Measurements from ENCODE around the gene PKNOX1.
A peak's percentile ranks its signal among the peaks of the same experiment; 100 is the strongest.

The PKNOX1 gene

GRCh38 chr21:42969193-42969600, 5.2 kb upstream of the PKNOX1 start:
- DNase-seq (ENCODE audit: low read depth, low spot score): no peak
- no peak for TF ChIP-seq SUZ12 (IDR thresholded peaks at IDR 0.05; ENCODE audit: extremely low read depth, insufficient read depth, insufficient read length)
- TF ChIP-seq ZNF274 (IDR thresholded peaks at IDR 0.05; ENCODE audit: low read depth, low read length): no peak
- TF ChIP-seq YY1 (IDR thresholded peaks at IDR 0.05; ENCODE audit: insufficient read depth, insufficient read length): peak; percentile 25
- no peak overlapping the region for H3K4me3 ChIP-seq (ENCODE audit: insufficient read length, low read depth)

DNA sequence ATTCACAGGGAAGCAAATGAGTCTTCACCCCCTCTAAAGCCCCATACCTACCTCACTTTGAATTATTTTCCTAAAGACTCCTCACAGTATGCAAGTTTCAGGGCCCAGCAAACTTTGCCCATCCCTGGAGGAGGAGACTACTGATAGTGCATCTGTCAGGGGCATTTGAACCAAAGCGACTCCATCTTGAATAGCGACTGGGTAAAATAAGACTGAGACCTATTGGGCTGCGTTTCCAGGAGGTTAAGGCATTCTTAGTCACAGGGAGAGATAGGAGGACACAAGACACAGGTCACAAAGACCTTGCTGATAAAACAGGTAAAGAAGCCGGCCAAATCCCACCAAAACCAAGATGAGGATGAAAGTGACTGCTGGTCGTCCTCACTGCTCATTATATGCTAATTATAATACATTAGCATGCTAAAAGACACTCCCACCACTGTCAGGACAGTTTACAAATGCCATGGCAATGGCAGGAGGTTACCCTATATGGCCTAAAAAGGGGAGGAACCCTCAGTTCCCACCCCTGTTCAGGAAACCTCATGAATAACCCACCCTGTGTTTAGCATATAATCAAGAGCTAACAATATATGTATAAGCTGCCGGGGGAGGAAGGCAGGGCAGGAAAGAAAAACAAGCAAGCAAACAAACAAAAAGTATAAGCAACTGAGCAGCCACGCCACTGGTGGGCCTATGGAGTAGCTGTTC, 3.3 kb upstream of the PKNOX1 start:
- Histone ChIP-seq H3K4me1 (ENCODE audit: insufficient read depth, insufficient read length) (peaks cover 22% of the 10 kb centered on the region), H3K9ac (ENCODE audit: insufficient read length, low read depth) (peak overlapping the region; percentile 61), H3K36me3 (ENCODE audit: insufficient read depth, insufficient read length, low read length) (no peaks in the 10 kb centered on the region), H3K9me3 (ENCODE audit: insufficient read depth, low read length) (0 out of 2 replicates have a peak, but pooled peaks cover under 1% of the 10 kb centered on the region), H3K27me3 (ENCODE audit: insufficient read depth, insufficient read length) (no peaks in the 10 kb centered on the region), H3K4me3 (ENCODE audit: insufficient read length, low read depth) (no peak overlapping the region)
- TF ChIP-seq YY1 (IDR thresholded peaks at IDR 0.05; ENCODE audit: insufficient read depth, insufficient read length) (no peak), SUZ12 (IDR thresholded peaks at IDR 0.05; ENCODE audit: extremely low read depth, insufficient read depth, insufficient read length) (no peak), ZNF274 (IDR thresholded peaks at IDR 0.05; ENCODE audit: low read depth, low read length) (no peak)
- no peak for DNase-seq (ENCODE audit: low read depth, low spot score)

More at GRCh38 chr21:42969193-42969600, 5.2 kb upstream of the PKNOX1 start:
- Histone ChIP-seq H3K4me1 (ENCODE audit: insufficient read depth, insufficient read length) (peaks cover 21% of the 10 kb centered on the region), H3K36me3 (ENCODE audit: insufficient read depth, insufficient read length, low read length) (no peaks in the 10 kb centered on the region), H3K27me3 (ENCODE audit: insufficient read depth, insufficient read length) (no peaks in the 10 kb centered on the region), H3K9me3 (ENCODE audit: insufficient read depth, low read length) (no peaks in the 10 kb centered on the region), H3K9ac (ENCODE audit: insufficient read length, low read depth) (no peak overlapping the region)

- peaks cover 7% of the 10 kb centered on the region for H3K36me3 ChIP-seq (ENCODE audit: insufficient read depth, insufficient read length, low read length)
- TF ChIP-seq YY1 (IDR thresholded peaks at IDR 0.05; ENCODE audit: insufficient read depth, insufficient read length) (no peak), SUZ12 (IDR thresholded peaks at IDR 0.05; ENCODE audit: extremely low read depth, insufficient read depth, insufficient read length) (no peak), ZNF274 (IDR thresholded peaks at IDR 0.05; ENCODE audit: low read depth, low read length) (no peak)
- H3K4me3 ChIP-seq (ENCODE audit: insufficient read length, low read depth): no peak overlapping the region
- peaks cover 8% of the 10 kb centered on the region; the same call in 1 of the 2 replicates for H3K9me3 ChIP-seq (ENCODE audit: insufficient read depth, low read length)
- H3K27me3 ChIP-seq (ENCODE audit: insufficient read depth, insufficient read length): no peaks in the 10 kb centered on the region
- H3K9ac ChIP-seq (ENCODE audit: insufficient read length, low read depth): peak overlapping the region; percentile 61
- H3K4me1 ChIP-seq (ENCODE audit: insufficient read depth, insufficient read length): peaks cover 24% of the 10 kb centered on the region
- no peak for DNase-seq (ENCODE audit: low read depth, low spot score)
Observed at GRCh38 chr21:42971897-42972275, 2.5 kb upstream of the PKNOX1 start.

- Histone ChIP-seq H3K36me3 (ENCODE audit: insufficient read depth, insufficient read length, low read length) (peaks cover 17% of the 10 kb centered on the region), H3K4me1 (ENCODE audit: insufficient read depth, insufficient read length) (peaks cover 24% of the 10 kb centered on the region), H3K4me3 (ENCODE audit: insufficient read length, low read depth) (peak overlapping the region; percentile 36), H3K9me3 (ENCODE audit: insufficient read depth, low read length) (peaks cover 16% of the 10 kb centered on the region; the same call in 1 of the 2 replicates), H3K27me3 (ENCODE audit: insufficient read depth, insufficient read length) (no peaks in the 10 kb centered on the region), H3K9ac (ENCODE audit: insufficient read length, low read depth) (peak overlapping the region; percentile 87)
- no peak for TF ChIP-seq ZNF274 (IDR thresholded peaks at IDR 0.05; ENCODE audit: low read depth, low read length)
- no peak for TF ChIP-seq YY1 (IDR thresholded peaks at IDR 0.05; ENCODE audit: insufficient read depth, insufficient read length)
- no peak for TF ChIP-seq SUZ12 (IDR thresholded peaks at IDR 0.05; ENCODE audit: extremely low read depth, insufficient read depth, insufficient read length)
- DNase-seq (ENCODE audit: low read depth, low spot score): no peak
Observed at GRCh38 chr21:42973309-42973990, 912 bp upstream of the PKNOX1 start.

GRCh38 chr21:42974832-42975820, 764 bp downstream of the PKNOX1 start:
- Histone ChIP-seq H3K27me3 (ENCODE audit: insufficient read depth, insufficient read length) (no peaks in the 10 kb centered on the region), H3K4me1 (ENCODE audit: insufficient read depth, insufficient read length) (peaks cover 24% of the 10 kb centered on the region), H3K4me3 (ENCODE audit: insufficient read length, low read depth) (peak overlapping the region; percentile 88), H3K9ac (ENCODE audit: insufficient read length, low read depth) (peak overlapping the region; percentile 96), H3K36me3 (ENCODE audit: insufficient read depth, insufficient read length, low read length) (peaks cover 23% of the 10 kb centered on the region), H3K9me3 (ENCODE audit: insufficient read depth, low read length) (peaks cover 16% of the 10 kb centered on the region; the same call in 1 of the 2 replicates)
- no peak for DNase-seq (ENCODE audit: low read depth, low spot score)
- TF ChIP-seq YY1 (IDR thresholded peaks at IDR 0.05; ENCODE audit: insufficient read depth, insufficient read length) (peak; percentile 55), ZNF274 (IDR thresholded peaks at IDR 0.05; ENCODE audit: low read depth, low read length) (no peak)

- peaks cover 16% of the 10 kb centered on the region; the same call in 1 of the 2 replicates for H3K9me3 ChIP-seq (ENCODE audit: insufficient read depth, low read length)
- peak overlapping the region; percentile 88 for H3K4me3 ChIP-seq (ENCODE audit: insufficient read length, low read depth)
- peaks cover 26% of the 10 kb centered on the region for H3K36me3 ChIP-seq (ENCODE audit: insufficient read depth, insufficient read length, low read length)
- H3K27me3 ChIP-seq (ENCODE audit: insufficient read depth, insufficient read length): no peaks in the 10 kb centered on the region
- peaks cover 26% of the 10 kb centered on the region for H3K4me1 ChIP-seq (ENCODE audit: insufficient read depth, insufficient read length)
- TF ChIP-seq SUZ12 (IDR thresholded peaks at IDR 0.05; ENCODE audit: extremely low read depth, insufficient read depth, insufficient read length): no peak
- no peak for TF ChIP-seq YY1 (IDR thresholded peaks at IDR 0.05; ENCODE audit: insufficient read depth, insufficient read length)
- TF ChIP-seq ZNF274 (IDR thresholded peaks at IDR 0.05; ENCODE audit: low read depth, low read length): no peak
- H3K9ac ChIP-seq (ENCODE audit: insufficient read length, low read depth): peak overlapping the region; percentile 96
- no peak for DNase-seq (ENCODE audit: low read depth, low spot score)
Observed at GRCh38 chr21:42975886-42976608, 1.7 kb downstream of the PKNOX1 start.

Measured in NT2/D1 (cell line).